ENCODE measurements around the gene PTPRN2.
"Not testable (repeated sequence)": the region's sequence is repeated elsewhere in the genome, so short reads cannot be mapped to it uniquely, and the experiment has no call there.

The PTPRN2 gene

GRCh38 chr7:158244430-158244829 is 343.2 kb downstream of the PTPRN2 start:
- FAIRE-seq (no peak), DNase-seq (ENCODE audit: low spot score) (no peak)

GRCh38 chr7:158241919-158242318 is 345.7 kb downstream of the PTPRN2 start:
- DNase-seq (ENCODE audit: low spot score): peak; percentile 0
- FAIRE-seq: no peak

DNA sequence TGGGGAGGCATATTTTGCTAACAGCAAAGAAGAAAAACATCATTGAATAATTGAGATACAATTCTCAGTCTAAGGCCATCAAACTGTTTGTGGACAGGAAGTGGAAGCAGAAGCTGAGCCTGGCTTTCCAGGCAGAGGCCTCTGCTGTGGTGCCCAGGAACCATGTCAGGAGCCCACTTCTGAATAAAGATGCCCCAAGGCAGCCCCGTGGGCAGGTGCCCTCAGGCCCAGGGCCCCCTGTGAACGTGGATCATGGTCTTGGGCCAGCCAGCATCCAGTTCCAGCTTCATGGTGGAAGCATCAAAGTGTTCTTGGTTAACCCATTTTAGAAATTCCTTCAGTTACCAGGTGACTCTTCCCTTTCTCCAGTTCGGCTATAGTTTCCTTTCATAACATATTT is 346.8 kb downstream of the PTPRN2 start:
- DNase-seq (ENCODE audit: low spot score): no peak
- no peak for FAIRE-seq

GRCh38 chr7:158239290-158239981 is 348.2 kb downstream of the PTPRN2 start:
- FAIRE-seq (no peak), DNase-seq (ENCODE audit: low spot score) (peak; percentile 28)

DNA sequence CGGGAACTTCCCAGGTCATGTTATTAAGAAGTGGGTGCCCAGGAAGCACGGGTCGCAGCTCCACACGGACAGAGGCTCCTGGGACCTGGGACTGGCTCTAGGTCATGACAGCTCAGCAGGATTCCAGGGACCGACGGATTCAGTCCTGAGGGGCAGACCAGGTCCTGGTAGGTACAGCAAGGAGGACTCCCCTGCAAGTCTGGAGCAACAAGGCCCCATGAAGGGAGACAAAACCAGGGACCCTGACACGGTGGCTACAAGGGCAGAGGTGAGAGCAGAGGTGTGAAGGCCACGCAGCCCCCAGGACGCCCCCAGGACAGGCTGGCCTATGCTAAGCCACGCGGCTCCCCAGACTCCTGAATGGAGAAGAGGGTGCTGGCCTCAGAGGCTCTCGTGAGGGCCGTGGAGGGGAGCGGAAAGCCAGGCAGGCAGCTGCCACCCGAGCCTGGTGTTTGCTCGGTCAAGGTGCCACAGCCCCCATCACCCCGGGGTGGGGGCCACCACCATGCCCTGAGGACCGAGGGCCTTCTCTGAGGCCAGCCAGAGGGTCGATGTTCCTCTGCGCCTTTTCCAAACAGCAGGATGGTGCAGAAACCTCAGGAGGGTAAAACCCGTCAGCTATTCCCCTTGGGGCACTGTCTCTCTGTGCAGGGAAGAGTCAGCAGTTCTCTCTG is 348.9 kb downstream of the PTPRN2 start:
- FAIRE-seq (no peak), DNase-seq (ENCODE audit: low spot score) (no peak)

DNA sequence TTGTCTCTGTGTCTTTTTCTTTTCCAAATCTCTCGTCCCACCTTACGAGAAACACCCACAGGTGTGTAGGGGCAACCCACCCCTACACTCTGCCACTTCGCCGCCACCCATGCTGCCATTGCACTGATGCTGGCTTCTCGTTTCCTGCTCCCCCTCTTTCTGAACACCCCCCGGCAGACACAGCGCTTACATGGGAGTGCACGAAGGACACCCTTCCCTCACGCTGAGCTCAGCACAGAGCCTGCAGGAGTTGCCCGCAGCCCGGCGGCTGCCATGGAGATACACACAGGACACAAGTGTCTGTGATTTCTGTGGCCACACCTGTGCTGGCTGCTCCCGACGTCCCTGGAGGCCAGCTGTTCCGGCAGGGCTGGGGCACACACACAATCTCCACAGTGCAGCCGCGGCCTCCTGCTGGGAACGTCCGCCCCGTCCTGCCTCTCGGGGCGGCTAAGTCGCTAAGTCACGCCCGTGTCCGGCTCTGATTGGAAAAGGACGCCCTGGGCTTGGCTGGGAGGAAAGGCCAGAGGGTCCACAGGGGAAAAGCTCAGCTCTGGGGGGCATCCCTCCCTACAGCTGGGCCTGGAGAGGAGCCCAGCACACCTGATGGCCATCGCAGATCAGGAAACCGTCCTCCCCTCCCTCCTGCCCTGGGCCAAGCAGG is 349.8 kb downstream of the PTPRN2 start:
- FAIRE-seq: no peak
- no peak for DNase-seq (ENCODE audit: low spot score)

DNA sequence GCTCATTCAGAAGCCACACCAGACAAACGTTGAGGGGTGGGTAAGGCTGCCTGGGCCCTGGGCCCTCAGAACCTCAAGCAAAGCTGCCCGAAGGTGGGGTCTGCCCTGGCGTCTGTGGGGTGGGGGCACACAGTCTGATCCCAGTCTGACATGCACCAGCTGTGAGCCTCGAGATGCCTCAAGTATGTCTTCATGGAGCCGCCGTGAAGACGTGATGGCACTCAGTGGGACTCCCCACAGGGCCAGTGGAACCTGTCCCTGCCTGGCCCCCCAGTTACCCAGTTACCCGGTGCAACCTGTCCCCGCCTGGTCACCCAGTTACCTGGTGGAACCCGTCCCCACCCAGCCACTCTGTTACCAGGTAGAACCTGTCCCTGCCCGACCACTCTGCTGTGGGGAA is 351.2 kb downstream of the PTPRN2 start:
- no peak for DNase-seq (ENCODE audit: low spot score)
- no peak for FAIRE-seq

GRCh38 chr7:158235862-158236261 is 351.8 kb downstream of the PTPRN2 start:
- no peak for FAIRE-seq

GRCh38 chr7:158229945-158230344 is 357.7 kb downstream of the PTPRN2 start:
- no peak for DNase-seq (ENCODE audit: low spot score)
- FAIRE-seq: no peak

More at GRCh38 chr7:158235862-158236261, 351.8 kb downstream of the PTPRN2 start:
- DNase-seq (ENCODE audit: low spot score): no peak

DNA sequence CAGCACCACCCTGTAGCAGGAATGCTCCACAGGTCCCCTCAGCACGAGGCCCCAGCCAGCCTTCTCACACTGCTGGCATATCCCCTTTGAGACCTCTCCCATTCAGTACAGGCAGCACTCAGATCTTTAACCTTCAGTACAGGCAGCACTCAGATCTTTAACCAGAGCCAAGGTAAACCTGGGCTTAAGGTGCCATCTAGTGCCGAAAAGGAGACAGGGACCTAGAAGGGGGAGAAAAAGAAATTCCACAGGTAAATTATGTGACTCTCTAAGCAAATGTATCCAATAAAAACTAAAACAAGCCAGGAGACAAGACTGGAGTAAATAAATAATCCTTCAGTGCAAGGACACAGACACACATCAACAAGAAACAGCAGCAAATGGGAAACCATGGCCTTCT is 358.6 kb downstream of the PTPRN2 start:
- FAIRE-seq: no peak
- no peak for DNase-seq (ENCODE audit: low spot score)

GRCh38 chr7:158228131-158228530 is 359.5 kb downstream of the PTPRN2 start:
- FAIRE-seq: no peak
- no peak for DNase-seq (ENCODE audit: low spot score)

- DNase-seq (ENCODE audit: low spot score) (no peak), FAIRE-seq (no peak)
Observed at GRCh38 chr7:158227258-158227984, 360.2 kb downstream of the PTPRN2 start.

GRCh38 chr7:158216198-158216597 is 371.4 kb downstream of the PTPRN2 start:
- FAIRE-seq (no peak), DNase-seq (ENCODE audit: low spot score) (no peak)

DNA sequence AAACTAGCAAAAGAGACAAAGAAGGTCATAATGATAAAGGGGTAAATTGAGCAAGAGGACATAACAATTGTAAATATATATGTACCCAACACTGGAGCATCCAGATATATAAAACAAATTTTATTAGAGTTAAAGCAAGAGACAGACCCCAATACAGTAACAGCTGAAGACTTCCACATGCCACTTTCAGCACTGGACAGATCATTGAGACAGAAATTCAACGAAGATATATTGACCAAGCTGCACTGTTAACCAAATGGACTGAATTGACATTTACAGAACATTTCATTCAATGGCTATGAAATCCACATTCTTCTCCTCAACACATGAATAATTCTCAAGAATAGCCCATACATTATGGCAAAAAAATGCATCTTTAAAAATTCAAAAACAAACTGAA is 378.2 kb downstream of the PTPRN2 start:
- FAIRE-seq: no peak
- DNase-seq (ENCODE audit: low spot score): no peak

- FAIRE-seq (no peak), DNase-seq (ENCODE audit: low spot score) (no peak)
Observed at GRCh38 chr7:158206341-158206740, 381.3 kb downstream of the PTPRN2 start.

DNA sequence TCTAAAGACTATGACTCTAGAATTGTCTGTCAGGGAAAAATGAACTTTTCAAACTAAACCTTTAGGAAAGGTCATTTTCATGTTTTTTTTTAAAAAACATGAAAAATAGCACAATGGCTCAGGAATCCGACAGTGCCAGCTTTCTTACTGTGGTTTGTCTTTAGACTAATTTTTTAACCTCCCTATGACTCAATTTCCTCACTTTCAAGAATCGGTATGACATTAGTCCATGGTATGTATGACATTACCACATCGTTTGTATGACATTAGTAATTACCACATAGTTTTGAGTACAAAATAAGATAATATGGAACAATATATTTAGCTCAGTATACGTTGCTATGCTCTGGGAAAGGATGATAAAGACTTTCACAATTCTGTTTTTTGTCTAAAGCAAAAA is 383.2 kb downstream of the PTPRN2 start:
- FAIRE-seq (no peak), DNase-seq (ENCODE audit: low spot score) (no peak)

GRCh38 chr7:158203948-158204347 is 383.7 kb downstream of the PTPRN2 start:
- FAIRE-seq; DNase-seq (ENCODE audit: low spot score): not testable (repeated sequence)

DNA sequence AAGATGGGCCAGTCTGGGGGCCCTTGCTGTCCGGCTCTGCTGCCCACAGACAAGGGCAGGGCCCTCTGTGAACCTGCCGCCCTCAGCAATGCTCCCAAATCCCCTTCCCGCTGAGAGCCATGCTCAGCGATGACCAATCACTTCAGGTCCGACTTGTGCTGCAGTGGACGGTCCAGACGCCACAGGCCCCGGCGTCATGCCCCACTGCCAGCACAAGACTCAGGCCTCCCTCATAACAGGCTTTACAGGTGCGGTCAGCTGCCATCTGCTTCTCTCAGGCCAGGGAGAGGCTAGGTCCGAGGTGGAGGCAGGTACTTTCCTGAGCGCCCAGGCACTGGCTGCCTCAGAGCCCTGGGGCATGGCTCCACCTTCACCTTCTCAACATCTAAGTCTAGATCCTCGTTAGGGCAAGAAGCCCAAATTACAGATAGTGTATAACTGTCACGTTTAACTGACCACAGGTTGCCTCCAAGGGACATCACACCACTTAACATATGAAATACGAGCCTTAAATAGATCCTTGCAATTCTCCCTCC is 393.2 kb downstream of the PTPRN2 start:
- no peak for FAIRE-seq
- no peak for DNase-seq (ENCODE audit: low spot score)

- FAIRE-seq (no peak), DNase-seq (ENCODE audit: low spot score) (no peak)
Observed at GRCh38 chr7:158193446-158193845, 394.2 kb downstream of the PTPRN2 start.

- no peak for FAIRE-seq
- DNase-seq (ENCODE audit: low spot score): no peak
Observed at GRCh38 chr7:158192956-158193355, 394.7 kb downstream of the PTPRN2 start.

DNA sequence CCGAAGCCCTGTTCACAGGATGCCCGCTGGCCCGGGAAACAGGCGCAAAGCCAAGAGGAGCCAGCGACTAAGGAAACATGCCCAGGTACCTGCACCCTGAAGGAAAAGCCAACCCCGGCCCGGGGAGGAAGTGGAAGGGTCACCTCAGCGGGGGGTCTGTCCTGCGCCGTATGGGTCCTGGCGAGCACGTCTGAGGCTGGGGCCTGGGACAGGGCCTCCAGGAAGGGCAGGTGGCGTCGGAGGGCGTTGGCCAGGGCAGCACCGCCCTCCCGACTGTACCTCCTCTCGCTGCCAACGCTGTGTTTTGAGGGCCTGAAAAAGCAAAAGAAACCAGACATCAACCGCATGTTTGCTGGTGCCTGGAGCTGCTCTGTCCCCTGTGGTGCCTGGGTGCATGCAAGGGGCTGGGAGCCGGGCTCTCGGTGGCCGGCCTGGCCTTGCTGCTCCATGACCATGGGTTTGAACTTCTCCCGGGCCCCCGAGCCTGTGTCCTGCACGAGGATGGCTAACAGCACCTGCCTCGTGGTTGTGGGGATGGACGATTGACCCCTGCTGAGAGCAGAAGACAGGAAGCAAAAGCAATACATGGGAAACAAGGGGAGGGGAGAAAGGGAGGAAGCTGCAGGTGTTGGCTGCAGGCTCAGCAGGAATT is 395.3 kb downstream of the PTPRN2 start:
- FAIRE-seq: no peak
- no peak for DNase-seq (ENCODE audit: low spot score)
